Esophagus muscularis mucosa (tissue), 4 donors: ENCODE measurements around the gene PRKACG.

Experiments used
- EP300 ChIP-seq: sonication (generic); formaldehyde crosslinking; IDR thresholded peaks from one replicate; pipeline ENCODE4 v1.6.1; 2017; ENCODE audit warnings: antibody characterized with exemption
- POLR2A ChIP-seq: fragments of 450-650 bp; IDR thresholded peaks from one replicate; pipeline ENCODE4 v1.6.1; 2017; ENCODE audit warnings: antibody characterized with exemption, moderate library complexity, mild to moderate bottlenecking, low read depth
- TF ChIP-seq, protein P1 (sequence below), 3 experiments: fragments of 200-600 bp in 2 of 3; fragments of 450-650 bp in 1 of 3; sonication (generic) in 2 of 3; IDR thresholded peaks; one replicate each; pipeline ENCODE4 v1.5.1; 2017 to 2019; ENCODE audit warnings: antibody characterized with exemption in 3 of 3, mild to moderate bottlenecking in 2 of 3, moderate library complexity in 1 of 3

DNA sequence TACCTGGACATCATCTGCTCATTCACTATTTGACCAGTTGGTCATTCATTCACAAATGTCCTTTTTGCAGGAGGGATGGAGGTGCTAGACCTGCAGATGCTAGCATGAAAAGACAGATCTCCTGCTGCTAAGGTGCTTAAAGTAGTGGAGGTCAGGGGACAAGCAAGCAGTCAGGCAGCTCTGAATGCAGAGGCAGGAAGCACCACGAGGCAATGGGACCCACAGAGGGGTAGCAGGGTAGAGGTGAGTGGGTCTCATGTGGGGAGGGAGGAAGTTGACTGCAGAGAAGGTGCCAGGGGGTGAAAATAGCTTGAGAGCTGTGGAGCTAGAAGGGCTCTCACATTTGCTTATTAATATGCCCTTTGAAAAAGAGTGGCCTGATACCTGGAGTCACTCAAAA lies 46.9 kb upstream of the PRKACG start:
- TF ChIP-seq, protein P1, sequence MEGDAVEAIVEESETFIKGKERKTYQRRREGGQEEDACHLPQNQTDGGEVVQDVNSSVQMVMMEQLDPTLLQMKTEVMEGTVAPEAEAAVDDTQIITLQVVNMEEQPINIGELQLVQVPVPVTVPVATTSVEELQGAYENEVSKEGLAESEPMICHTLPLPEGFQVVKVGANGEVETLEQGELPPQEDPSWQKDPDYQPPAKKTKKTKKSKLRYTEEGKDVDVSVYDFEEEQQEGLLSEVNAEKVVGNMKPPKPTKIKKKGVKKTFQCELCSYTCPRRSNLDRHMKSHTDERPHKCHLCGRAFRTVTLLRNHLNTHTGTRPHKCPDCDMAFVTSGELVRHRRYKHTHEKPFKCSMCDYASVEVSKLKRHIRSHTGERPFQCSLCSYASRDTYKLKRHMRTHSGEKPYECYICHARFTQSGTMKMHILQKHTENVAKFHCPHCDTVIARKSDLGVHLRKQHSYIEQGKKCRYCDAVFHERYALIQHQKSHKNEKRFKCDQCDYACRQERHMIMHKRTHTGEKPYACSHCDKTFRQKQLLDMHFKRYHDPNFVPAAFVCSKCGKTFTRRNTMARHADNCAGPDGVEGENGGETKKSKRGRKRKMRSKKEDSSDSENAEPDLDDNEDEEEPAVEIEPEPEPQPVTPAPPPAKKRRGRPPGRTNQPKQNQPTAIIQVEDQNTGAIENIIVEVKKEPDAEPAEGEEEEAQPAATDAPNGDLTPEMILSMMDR (IDR thresholded peaks at IDR 0.05), result no peak
- TF ChIP-seq POLR2A (no peak), EP300 (no peak)
